ENCODE data around the gene APOBR.

APOBR gene

GRCh38 chr16:28503470-28504259 is 9.2 kb downstream of the APOBR start:
- CTCF ChIA-PET, result interaction anchor here (1.5 kb wide), 1 partner anchor 10 kb away, joined by 4 read pairs; no protein-coding TSS in a partner anchor
- no peak for TF ChIP-seq CTCF (IDR thresholded peaks at IDR 0.05; ENCODE audit: insufficient read depth, low read length, missing control alignments)
- POLR2A ChIA-PET, result no interaction called here
- no peak for DNase-seq (ENCODE audit: low read depth, low spot score)
- no peak overlapping the region for H3K4me3 ChIP-seq (ENCODE audit: low read depth, low read length)

- no peak for TF ChIP-seq CTCF (IDR thresholded peaks at IDR 0.05; ENCODE audit: insufficient read depth, low read length, missing control alignments)
- no peak overlapping the region for H3K4me3 ChIP-seq (ENCODE audit: low read depth, low read length)
- ChIA-PET CTCF (no interaction called here), POLR2A (no interaction called here)
- DNase-seq (ENCODE audit: low read depth, low spot score), result no peak
These were observed 10.4 kb downstream of the APOBR start for GRCh38 chr16:28504707-28505404.

- POLR2A ChIA-PET, result no interaction called here
These were observed 11.2 kb downstream of the APOBR start for GRCh38 chr16:28505489-28506137.

GRCh38 chr16:28511031-28511430 is 16.6 kb downstream of the APOBR start:
- H3K4me3 ChIP-seq (ENCODE audit: low read depth, low read length), result no peak overlapping the region
- TF ChIP-seq CTCF (IDR thresholded peaks at IDR 0.05; ENCODE audit: insufficient read depth, low read length, missing control alignments), result no peak
- POLR2A ChIA-PET, result no interaction called here
- CTCF ChIA-PET, result no interaction called here
- no peak for DNase-seq (ENCODE audit: low read depth, low spot score)

More at GRCh38 chr16:28505489-28506137, 11.2 kb downstream of the APOBR start:
- TF ChIP-seq CTCF (IDR thresholded peaks at IDR 0.05; ENCODE audit: insufficient read depth, low read length, missing control alignments), result no peak
- DNase-seq (ENCODE audit: low read depth, low spot score), result no peak
- CTCF ChIA-PET, result no interaction called here
- H3K4me3 ChIP-seq (ENCODE audit: low read depth, low read length), result no peak overlapping the region

- ChIA-PET CTCF (no interaction called here), POLR2A (no interaction called here)
- no peak for TF ChIP-seq CTCF (IDR thresholded peaks at IDR 0.05; ENCODE audit: insufficient read depth, low read length, missing control alignments)
- DNase-seq (ENCODE audit: low read depth, low spot score), result no peak
- no peak overlapping the region for H3K4me3 ChIP-seq (ENCODE audit: low read depth, low read length)
These were observed 17.7 kb downstream of the APOBR start for GRCh38 chr16:28511801-28512789.

All from AG04449 (cell line).